Breast epithelium (tissue), 4 donors: Measurements from ENCODE around the gene PEX26. TPM values are rescaled to one million over a fixed set of nuclear protein-coding genes. Genes with fewer than 3 reads are reported as not detected.

Experiments used
- DNase-seq, 2 donors: peaks; one replicate each; pipeline ENCODE4 v3.0.0-alpha.2; 2019; ENCODE audit warnings: low spot score in 2 of 2
- H3K27ac ChIP-seq, 2 donors: fragments of 200-600 bp; sonication (generic) in 1 of 2; one replicate each; pipeline ENCODE4 v1.5.1; 2016 to 2019; ENCODE audit warnings: mild to moderate bottlenecking in 1 of 2
- H3K27me3 ChIP-seq, 2 donors: fragments of 200-600 bp; sonication (generic) in 1 of 2; one replicate each; pipeline versions ENCODE4 v1.5.1 to v1.6.0; 2017 to 2019; ENCODE audit warnings: control low read depth in 1 of 2, mild to moderate bottlenecking in 1 of 2
- H3K36me3 ChIP-seq: fragments of 200-600 bp; one replicate; pipeline ENCODE4 v1.5.1; 2019
- H3K4me1 ChIP-seq, 2 donors: fragments of 200-600 bp; sonication (generic); one replicate each; pipeline ENCODE4 v1.5.1; 2016 to 2019; ENCODE audit warnings: control low read depth in 1 of 2
- H3K4me3 ChIP-seq, 3 donors: fragments of 200-600 bp; sonication (generic); 1 replicate in 2 of 3; 2 replicates in 1 of 3; pipeline ENCODE4 v1.5.1; 2016 to 2019; ENCODE audit warnings: mild to moderate bottlenecking in 3 of 3, moderate library complexity in 2 of 3
- H3K9me3 ChIP-seq, 2 donors: fragments of 200-600 bp; sonication (generic) in 1 of 2; one replicate each; pipeline ENCODE4 v1.5.1; 2016 to 2019; ENCODE audit warnings: control low read depth in 1 of 2
- POLR2A ChIP-seq: fragments of 450-650 bp; IDR thresholded peaks from one replicate; pipeline ENCODE4 v1.6.1; 2016; ENCODE audit warnings: antibody characterized with exemption, mild to moderate bottlenecking, moderate library complexity
- POLR2AphosphoS5 ChIP-seq, 3 donors: sonication (generic); formaldehyde crosslinking; IDR thresholded peaks; one replicate each; pipeline ENCODE4 v1.6.1; 2017; ENCODE audit warnings: antibody characterized with exemption in 3 of 3
- intact Hi-C: fragments of 100-400 bp; cut with DNase I; formaldehyde crosslinking; loops from one replicate; pipeline ENCODE4 v1.15.1; 2023; ENCODE audit warnings: low total_unique reads
- total RNA-seq, 3 donors: library from RNA; depleted of rRNA; stranded (reverse); fragments of >200 nt; gene quantifications; one replicate each; pipeline ENCODE4 v1.1.0, GENCODE V29; 2016
- TF ChIP-seq, protein P1 (sequence below), 3 donors: fragments of 450-650 bp; IDR thresholded peaks; one replicate each; pipeline ENCODE4 v1.5.1; 2016 to 2017; ENCODE audit warnings: antibody characterized with exemption in 3 of 3, mild to moderate bottlenecking in 3 of 3, moderate library complexity in 3 of 3

Gene PEX26
- total RNA-seq, 3 donors from 2014 or later: 18.7 to 22.2 (median 19.2) TPM

DNA sequence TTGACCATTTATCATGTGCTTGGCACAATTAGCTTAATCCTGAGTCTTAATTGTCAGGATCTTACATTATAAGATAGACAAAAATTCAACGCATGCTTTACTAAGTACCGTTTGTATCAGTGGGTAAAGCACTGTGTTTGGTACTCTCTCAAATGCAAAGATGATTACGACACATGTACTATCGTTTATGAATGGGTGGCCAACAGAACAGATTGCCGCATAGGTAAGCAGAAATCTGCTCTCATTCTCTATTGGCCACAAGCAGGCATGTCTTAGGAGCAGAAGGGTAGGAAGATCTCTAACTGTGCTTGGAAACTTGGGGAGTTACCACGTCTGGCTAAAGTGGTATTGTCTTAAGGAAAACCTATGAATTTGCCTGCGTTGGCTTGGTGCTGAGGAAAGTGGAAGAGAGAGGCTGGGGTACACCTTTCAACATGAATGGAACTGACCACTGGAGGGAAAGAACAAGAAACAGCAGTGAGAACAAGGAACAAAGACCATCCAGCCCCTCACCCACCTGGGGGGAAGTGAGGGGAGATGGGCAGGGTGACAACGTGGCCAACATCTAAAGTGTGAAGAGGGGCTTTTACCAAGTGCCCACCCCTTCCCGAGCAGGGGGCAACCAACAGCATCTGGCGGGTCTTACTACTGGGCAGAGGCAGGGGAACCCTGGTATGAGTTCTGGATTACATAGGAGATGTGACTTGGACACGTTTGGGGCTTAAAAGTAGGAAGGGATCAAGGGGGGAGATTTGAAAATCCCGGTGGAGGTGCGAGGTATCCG is 31.8 kb downstream of the PEX26 start:
- intact Hi-C loops: no loop called here
- H3K4me3 ChIP-seq: peak overlapping the region; percentile 57 to 82 (median 61)
- no peak for DNase-seq

DNA sequence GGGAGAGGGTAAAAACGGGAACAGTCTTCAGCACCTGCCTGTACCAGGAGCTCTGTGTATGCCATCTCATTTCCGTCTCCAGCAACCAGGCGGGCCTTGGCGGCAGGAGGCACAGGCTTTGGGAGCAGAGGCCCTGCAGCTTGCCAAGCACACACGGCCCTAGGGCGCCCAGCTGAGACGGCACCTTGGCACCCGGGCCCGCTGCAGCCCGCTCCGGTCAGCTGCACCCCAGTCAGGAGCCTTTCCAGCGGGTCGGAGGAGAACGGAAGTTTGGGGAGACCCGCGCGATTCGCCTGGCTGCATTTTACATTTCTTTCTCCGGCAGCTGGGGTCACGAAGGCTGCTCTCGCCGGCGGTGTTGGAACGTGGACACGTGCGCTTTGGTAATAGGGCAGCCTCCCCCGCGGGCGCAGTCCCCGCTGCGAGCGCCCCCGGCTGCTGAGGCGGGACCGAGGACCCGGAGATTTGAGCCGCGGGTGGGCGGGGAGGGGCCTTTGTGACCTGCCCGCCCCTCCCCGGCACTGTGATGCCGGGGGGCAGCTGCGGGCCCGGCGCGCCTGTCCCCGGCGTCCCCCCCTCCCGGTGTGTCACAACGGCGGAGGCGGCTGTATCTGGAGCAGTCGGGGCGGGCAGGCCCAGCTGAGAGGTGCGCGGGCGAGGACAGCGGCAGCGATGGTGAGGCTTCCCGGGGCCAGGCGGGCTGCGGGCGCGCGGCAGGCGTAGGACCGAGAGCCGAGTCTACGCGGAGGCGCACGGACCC is 32.6 kb downstream of the PEX26 start, which contains the start of gene TUBA8:
Gene TUBA8, plus strand, starts transcription at position 616 of the 760 bp plus-strand sequence. Its CDS starts 57 bp downstream, at position 673.
- H3K36me3 ChIP-seq: no peaks in the 10 kb centered on the region
- TF ChIP-seq POLR2A (no peak), POLR2AphosphoS5 (IDR thresholded peaks at IDR 0.05) (no peak)
- TF ChIP-seq, protein P1, sequence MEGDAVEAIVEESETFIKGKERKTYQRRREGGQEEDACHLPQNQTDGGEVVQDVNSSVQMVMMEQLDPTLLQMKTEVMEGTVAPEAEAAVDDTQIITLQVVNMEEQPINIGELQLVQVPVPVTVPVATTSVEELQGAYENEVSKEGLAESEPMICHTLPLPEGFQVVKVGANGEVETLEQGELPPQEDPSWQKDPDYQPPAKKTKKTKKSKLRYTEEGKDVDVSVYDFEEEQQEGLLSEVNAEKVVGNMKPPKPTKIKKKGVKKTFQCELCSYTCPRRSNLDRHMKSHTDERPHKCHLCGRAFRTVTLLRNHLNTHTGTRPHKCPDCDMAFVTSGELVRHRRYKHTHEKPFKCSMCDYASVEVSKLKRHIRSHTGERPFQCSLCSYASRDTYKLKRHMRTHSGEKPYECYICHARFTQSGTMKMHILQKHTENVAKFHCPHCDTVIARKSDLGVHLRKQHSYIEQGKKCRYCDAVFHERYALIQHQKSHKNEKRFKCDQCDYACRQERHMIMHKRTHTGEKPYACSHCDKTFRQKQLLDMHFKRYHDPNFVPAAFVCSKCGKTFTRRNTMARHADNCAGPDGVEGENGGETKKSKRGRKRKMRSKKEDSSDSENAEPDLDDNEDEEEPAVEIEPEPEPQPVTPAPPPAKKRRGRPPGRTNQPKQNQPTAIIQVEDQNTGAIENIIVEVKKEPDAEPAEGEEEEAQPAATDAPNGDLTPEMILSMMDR (IDR thresholded peaks at IDR 0.05): no peak
- peak within 1 kb of the TSS in 1 of 2 donors; percentile 29 for H3K27ac ChIP-seq
- H3K9me3 ChIP-seq: no peaks in the 10 kb centered on the region
- H3K27me3 ChIP-seq: no peaks in the 10 kb centered on the region
- H3K4me1 ChIP-seq: peaks cover 3 to 14% of the 10 kb centered on the region in 2 donors
- intact Hi-C loops: no loop called here
- peak in 1 of 2 donors; percentile 40 for DNase-seq
- peak within 1 kb of the TSS; percentile 57 to 82 (median 61) for H3K4me3 ChIP-seq

More for the DNA sequence above, 31.8 kb downstream of the PEX26 start:
- H3K27ac ChIP-seq: no peak overlapping the region
- no peak for TF ChIP-seq POLR2AphosphoS5 (IDR thresholded peaks at IDR 0.05)
- TF ChIP-seq, protein P1 (IDR thresholded peaks at IDR 0.05): no peak
- no peak for TF ChIP-seq POLR2A
- no peaks in the 10 kb centered on the region for H3K36me3 ChIP-seq
- no peaks in the 10 kb centered on the region for H3K27me3 ChIP-seq
- H3K4me1 ChIP-seq: peaks cover 3 to 14% of the 10 kb centered on the region in 2 donors
- no peaks in the 10 kb centered on the region for H3K9me3 ChIP-seq

DNA sequence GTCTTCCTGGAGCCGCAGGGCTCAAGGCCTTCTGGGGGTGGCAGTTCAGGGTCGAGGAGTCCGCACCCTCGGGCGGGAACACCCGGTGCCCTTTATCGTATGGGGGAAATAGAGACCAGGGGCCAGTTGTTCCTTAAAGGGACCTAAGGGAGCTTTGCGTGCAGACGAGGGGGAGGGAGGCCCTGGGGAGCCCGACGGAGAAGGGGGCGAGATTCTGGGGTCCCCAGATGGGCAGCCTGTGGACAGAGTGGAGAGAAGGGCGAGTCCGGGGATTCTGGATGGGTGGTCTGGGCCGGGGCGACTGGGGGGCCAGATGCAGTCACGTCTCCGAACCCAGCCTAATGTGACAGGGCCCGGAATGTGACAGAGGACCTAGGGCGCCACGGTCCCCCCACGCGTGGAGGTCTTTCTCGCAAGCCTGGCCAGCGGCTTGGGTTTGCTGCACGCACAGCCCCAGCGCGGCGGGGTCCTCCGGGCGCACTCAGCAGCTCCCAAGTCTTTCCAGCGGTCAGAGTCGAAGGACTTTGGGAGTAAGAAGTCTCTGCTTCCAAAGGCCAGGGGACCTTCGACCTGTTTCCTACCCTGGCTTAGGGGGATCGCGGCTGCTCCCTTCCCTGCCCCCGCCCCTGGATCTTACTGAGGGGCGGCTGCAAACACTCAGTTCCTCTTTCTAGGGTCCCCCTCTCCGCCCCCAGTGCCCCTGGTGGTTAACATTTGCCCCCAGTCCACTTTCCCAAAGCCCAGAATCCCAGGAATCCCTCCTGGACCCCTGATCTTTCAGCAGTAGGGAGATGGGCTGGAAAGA is 33.4 kb downstream of the PEX26 start:
- no peak for DNase-seq
- no peaks in the 10 kb centered on the region for H3K9me3 ChIP-seq
- H3K36me3 ChIP-seq: no peaks in the 10 kb centered on the region
- peaks cover 3 to 14% of the 10 kb centered on the region in 2 donors for H3K4me1 ChIP-seq
- H3K4me3 ChIP-seq: peak overlapping the region; percentile 57 to 82 (median 61)
- H3K27me3 ChIP-seq: no peaks in the 10 kb centered on the region
- TF ChIP-seq, protein P1 (IDR thresholded peaks at IDR 0.05): no peak
- TF ChIP-seq POLR2AphosphoS5 (IDR thresholded peaks at IDR 0.05): no peak
- TF ChIP-seq POLR2A: no peak
- intact Hi-C loops: no loop called here
- no peak overlapping the region for H3K27ac ChIP-seq

DNA sequence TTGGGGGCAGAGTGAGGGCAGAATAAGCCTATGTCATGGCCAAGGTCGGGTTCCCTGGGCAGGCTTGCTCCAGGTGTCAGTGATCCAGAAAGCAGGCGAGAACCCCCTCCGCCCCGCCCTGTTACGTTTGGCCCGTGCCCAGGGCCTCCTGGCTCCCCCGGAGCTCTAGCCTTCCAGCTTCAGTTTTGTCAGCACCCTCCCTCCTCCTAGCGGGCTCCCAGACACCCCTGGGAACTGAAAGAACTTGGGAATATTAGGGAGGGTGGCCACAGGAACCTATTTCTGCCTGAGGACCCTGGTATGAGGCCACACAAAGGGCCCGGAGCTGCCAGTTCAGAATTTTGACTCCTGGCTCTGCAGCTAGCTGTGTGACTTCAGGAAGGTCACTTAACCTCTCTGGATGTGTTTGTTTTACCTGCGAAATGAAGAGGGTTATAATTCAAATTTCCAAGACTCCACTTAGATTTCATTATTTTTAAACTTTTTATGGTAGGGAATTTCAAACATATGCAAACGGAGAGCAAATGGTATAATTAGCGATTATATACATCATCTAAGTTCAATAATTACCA is 34.1 kb downstream of the PEX26 start:
- H3K36me3 ChIP-seq: no peaks in the 10 kb centered on the region
- intact Hi-C loops: no loop called here
- H3K4me1 ChIP-seq: peaks cover 3 to 14% of the 10 kb centered on the region in 2 donors
- no peak overlapping the region for H3K27ac ChIP-seq
- no peaks in the 10 kb centered on the region for H3K27me3 ChIP-seq
- H3K4me3 ChIP-seq: peak overlapping the region in 1 of 3 donors; percentile 61
- no peak for DNase-seq
- TF ChIP-seq POLR2AphosphoS5 (IDR thresholded peaks at IDR 0.05): no peak
- TF ChIP-seq, protein P1 (IDR thresholded peaks at IDR 0.05): no peak
- TF ChIP-seq POLR2A: no peak
- H3K9me3 ChIP-seq: no peaks in the 10 kb centered on the region
